HepG2 (cell line): Measurements from ENCODE around the gene ABCC2. TPM values are rescaled to one million over a fixed set of nuclear protein-coding genes. Genes with fewer than 3 reads are reported as not detected.

Experiments used
- ATAC-seq: fragments of 200-7000 bp; cut with Tn5 transposase; 3 replicates; pipeline ENCODE4 v1.9.1; 2020; ENCODE audit warnings: mild to moderate bottlenecking, moderate library complexity
- BruUV-seq: library from RNA; stranded (reverse); fragments of 400-500 nt; replicated peaks from 2 replicates; lab custom pipeline; 2021; lab: Mats Ljungman, UMichigan
- CTCF ChIA-PET: fragments of 300-600 bp; formaldehyde crosslinking; extraction: SDS; loops from one replicate; lab custom pipeline; 2021; ENCODE audit warnings: low total read pairs, inconsistent platforms, low intra/inter-chr PET ratio; lab: Yijun Ruan, JAX
- POLR2A ChIA-PET: fragments of 350-600 bp; sonication (Branson Sonifier 250); formaldehyde crosslinking; loops from one replicate; lab custom pipeline; 2020; ENCODE audit warnings: antibody characterized with exemption, inconsistent platforms; lab: Yijun Ruan, JAX
- DNase-seq: peaks from one replicate; pipeline ENCODE4 v3.0.0-alpha.2; 2015; ENCODE audit warnings: low spot score
- FAIRE-seq: peaks from 3 replicates; lab custom pipeline; 2011; peaks lifted over from hg19 to GRCh38; lab: Jason Lieb, UNC
- H2AFZ ChIP-seq: one replicate; pipeline ENCODE4 v1.6.1; 2011; ENCODE audit warnings: low read length, inconsistent platforms
- H3K27ac ChIP-seq: fragments of 300-600 bp; 3 replicates; pipeline ENCODE4 v1.8.0; 2011; ENCODE audit warnings: mixed run types, mild to moderate bottlenecking, mixed read lengths, low read length, inconsistent platforms; ENCODE audit not compliant: insufficient read depth; ENCODE audit errors: extremely low read length
- H3K27me3 ChIP-seq, 2 experiments: fragments of 200-600 bp in 1 of 2; 2 replicates in 1 of 2; 3 replicates in 1 of 2; pipeline versions ENCODE4 v1.6.0 to v1.8.0; 2011; ENCODE audit warnings: low read length in 2 of 2, mild to moderate bottlenecking in 2 of 2, moderate library complexity in 2 of 2, inconsistent platforms in 1 of 2; ENCODE audit not compliant: insufficient read depth in 2 of 2, control insufficient read depth in 1 of 2
- H3K36me3 ChIP-seq, 2 experiments: fragments of 200-600 bp in 1 of 2; replicated peaks in 1 of 2; 2 replicates in 1 of 2; 3 replicates in 1 of 2; pipeline versions ENCODE4 v1.5.1 to v1.8.0; 2011; ENCODE audit warnings: low read length in 2 of 2, inconsistent platforms in 1 of 2; ENCODE audit not compliant: insufficient read depth in 2 of 2, control insufficient read depth in 1 of 2
- H3K4me1 ChIP-seq: 2 replicates; pipeline ENCODE4 v1.5.1; 2012; ENCODE audit warnings: low read length, inconsistent platforms; ENCODE audit not compliant: insufficient read depth
- H3K4me2 ChIP-seq: 2 replicates; pipeline ENCODE4 v1.6.0; 2011; ENCODE audit warnings: low read depth, low read length, inconsistent platforms
- H3K4me3 ChIP-seq, 3 experiments: fragments of 200-600 bp in 1 of 3; sonication (generic), shearing (Covaris generic) in 1 of 3; replicated peaks in 1 of 3; 2 replicates each; pipeline ENCODE4 v1.5.1; 2011 to 2016; ENCODE audit warnings: low read length in 3 of 3, inconsistent platforms in 2 of 3, low read depth in 2 of 3, mild to moderate bottlenecking in 2 of 3, control low read depth in 1 of 3, mixed read lengths in 1 of 3; ENCODE audit not compliant: insufficient read depth in 1 of 3
- H3K79me2 ChIP-seq: one replicate; pipeline ENCODE4 v1.6.1; 2011; ENCODE audit warnings: low read length, inconsistent platforms; ENCODE audit not compliant: insufficient read depth
- H3K9ac ChIP-seq: 2 replicates; pipeline ENCODE4 v1.6.0; 2011; ENCODE audit warnings: mild to moderate bottlenecking, low read depth, low read length, inconsistent platforms; ENCODE audit not compliant: insufficient read depth
- H3K9me3 ChIP-seq: 2 replicates; pipeline ENCODE4 v1.5.1; 2012; ENCODE audit warnings: mild to moderate bottlenecking, low read length
- H4K20me1 ChIP-seq: 2 replicates; pipeline ENCODE4 v1.6.0; 2011; ENCODE audit warnings: inconsistent platforms, mild to moderate bottlenecking, low read length, moderate library complexity; ENCODE audit not compliant: insufficient read depth
- BRCA1 ChIP-seq: sonication (generic); formaldehyde crosslinking; IDR thresholded peaks from 2 replicates; pipeline ENCODE4 v1.4.0; 2020; ENCODE audit warnings: missing genetic modification reagents
- CEBPB ChIP-seq: IDR thresholded peaks from 2 replicates; pipeline ENCODE4 v1.6.1; 2011; ENCODE audit warnings: low read depth, low read length, improper control_type of control experiment, borderline replicate concordance
- DMAP1 ChIP-seq: IDR thresholded peaks from 2 replicates; pipeline ENCODE4 v1.6.1; 2016
- DNMT3B ChIP-seq: conservative IDR thresholded peaks from 2 replicates; pipeline ENCODE4 v1.6.1; 2016; ENCODE audit warnings: missing biosample characterization, control low read depth
- IRX3 ChIP-seq: sonication (generic); formaldehyde crosslinking; IDR thresholded peaks from 2 replicates; pipeline ENCODE4 v1.8.1; 2023; ENCODE audit warnings: mild to moderate bottlenecking, low read depth, missing genetic modification reagents, borderline replicate concordance
- KDM3A ChIP-seq: IDR thresholded peaks from 2 replicates; pipeline ENCODE4 v1.6.1; 2018; ENCODE audit warnings: low read depth, missing compliant biosample characterization
- REXO4 ChIP-seq: sonication (generic); formaldehyde crosslinking; IDR thresholded peaks from 2 replicates; pipeline ENCODE4 v1.8.0; 2022; ENCODE audit warnings: missing genetic modification reagents, mild to moderate bottlenecking, borderline replicate concordance
- SKIL ChIP-seq: sonication (generic); formaldehyde crosslinking; IDR thresholded peaks from 2 replicates; pipeline ENCODE4 v1.8.0; 2022; ENCODE audit warnings: missing genetic modification reagents, mild to moderate bottlenecking, moderate library complexity, borderline replicate concordance
- SP140L ChIP-seq: sonication (generic); formaldehyde crosslinking; IDR thresholded peaks from 2 replicates; pipeline ENCODE4 v1.4.0; 2020; ENCODE audit warnings: missing genetic modification reagents, borderline replicate concordance
- TFAP4 ChIP-seq: sonication (generic); IDR thresholded peaks from 2 replicates; pipeline ENCODE4 v1.6.1; 2016; ENCODE audit warnings: low read depth, borderline replicate concordance
- ZBTB21 ChIP-seq: sonication (generic); formaldehyde crosslinking; IDR thresholded peaks from 2 replicates; pipeline ENCODE4 v1.4.0; 2020; ENCODE audit warnings: missing genetic modification reagents
- ZNF451 ChIP-seq: sonication (generic); formaldehyde crosslinking; IDR thresholded peaks from 2 replicates; pipeline ENCODE4 v1.5.0; 2020; ENCODE audit warnings: mild to moderate bottlenecking, missing genetic modification reagents
- ZNF629 ChIP-seq: sonication (generic); formaldehyde crosslinking; conservative IDR thresholded peaks from 2 replicates; pipeline ENCODE4 v1.5.0; 2020; ENCODE audit warnings: missing genetic modification reagents
- ZSCAN22 ChIP-seq: sonication (generic); formaldehyde crosslinking; IDR thresholded peaks from 2 replicates; pipeline ENCODE4 v1.4.0; 2020; ENCODE audit warnings: mild to moderate bottlenecking, missing genetic modification reagents
- WGBS: methylation state at CpG from one replicate; pipeline ENCODE4 v1.1.6; 2017; ENCODE audit warnings: low lambda C conversion rate; 5-methylcytosine and 5-hydroxymethylcytosine counted together
- in situ Hi-C: cut with HindIII; loops from 2 replicates; pipeline ENCODE4 v1.10.0; 2017; ENCODE audit warnings: low pct_unique_long_range_greater_than_20kb; ENCODE audit not compliant: extremely low pct_ligation_motif_present
- intact Hi-C: fragments of 100-400 bp; cut with micrococcal nuclease; formaldehyde crosslinking; loops from one replicate; pipeline ENCODE4 v1.10.0; 2022; ENCODE audit not compliant: unreplicated experiment
- polyA plus RNA-seq, 8 experiments: library from polyadenylated mRNA; depleted of rRNA in 3 of 8; stranded (reverse) in 7 of 8; unstranded in 1 of 8; fragments of >200 nt; fragmentation: Illumina TruSeq in 4 of 8; extraction: Trizol in 4 of 8; gene quantifications; 2 replicates each; pipeline versions ENCODE4 v1.2.1 to v1.2.3, GENCODE V29; 2011 to 2016; ENCODE audit warnings: low read depth in 4 of 8, missing spikeins in 1 of 8, mixed read lengths in 1 of 8; ENCODE audit not compliant: insufficient read depth in 1 of 8
- total RNA-seq, 5 experiments: library from RNA; depleted of rRNA; stranded (reverse); fragments of >200 nt; fragmentation: Illumina TruSeq; extraction: Trizol; gene quantifications; 2 replicates each; pipeline ENCODE4 v1.2.3, GENCODE V29; 2016; ENCODE audit warnings: low read depth in 1 of 5

Gene ABCC2
- total and polyA plus RNA-seq, 2 of the 13 experiments (the other 11 are each of a cell fraction or from before 2014, with no cell fraction given), result 181 to 497 TPM

DNA sequence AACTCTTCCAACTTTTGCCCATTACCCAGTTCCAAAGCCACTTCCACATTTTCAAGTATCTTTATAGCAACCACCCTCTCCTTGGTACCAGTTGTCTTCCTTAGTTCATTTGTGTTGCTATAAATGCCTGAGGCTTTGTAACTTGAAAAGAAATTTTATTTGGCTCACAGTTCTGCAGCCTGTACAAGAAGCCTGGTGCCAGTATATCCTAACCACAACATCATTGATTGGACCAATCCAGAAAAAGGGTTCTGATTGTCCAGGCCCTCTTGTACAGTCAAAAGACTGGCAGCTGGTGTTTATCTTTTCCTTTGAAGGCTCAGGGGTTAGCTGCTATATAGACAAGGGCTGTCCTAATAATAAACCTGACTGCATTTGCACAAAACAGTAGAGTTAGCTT, 21.1 kb upstream of the ABCC2 start:
- H3K9ac ChIP-seq, result no peak overlapping the region
- FAIRE-seq (no peak), DNase-seq (no peak), ATAC-seq (peak; percentile 56)
- H3K36me3 ChIP-seq, result peaks cover 7 to 10% of the 10 kb centered on the region in 2 experiments; a peak in 2 of 5 replicates
- in situ Hi-C loops (no loop called here), intact Hi-C loops (no loop called here)
- H3K27me3 ChIP-seq, result no peaks in the 10 kb centered on the region
- no TSS peak for BruUV-seq
- peak overlapping the region; percentile 29 for H3K27ac ChIP-seq
- H3K4me3 ChIP-seq, result no peak overlapping the region
- H3K79me2 ChIP-seq, result no peaks in the 10 kb centered on the region
- H3K4me1 ChIP-seq, result peaks cover 30% of the 10 kb centered on the region
- POLR2A ChIA-PET, result no interaction called here
- H3K9me3 ChIP-seq, result no peaks in the 10 kb centered on the region
- H4K20me1 ChIP-seq, result no peaks in the 10 kb centered on the region
- TF ChIP-seq SP140L (no peak), ZSCAN22 (CRISPR knock-in tag) (0 out of 2 replicates have a peak, but pooled peaks have one; percentile 26), BRCA1 (CRISPR knock-in tag) (no peak)
- no peak overlapping the region for H2AFZ ChIP-seq
- no peak overlapping the region for H3K4me2 ChIP-seq
- CTCF ChIA-PET, result no interaction called here

GRCh38 chr10:99765672-99766301, 16.7 kb upstream of the ABCC2 start:
- POLR2A ChIA-PET, result interaction anchor here (0.7 to 1.0 kb wide), 2 partner anchors 11 to 175 kb away, joined by 3 to 6 read pairs; no protein-coding TSS in a partner anchor
- Histone ChIP-seq H3K4me3 (no peak overlapping the region), H3K9ac (no peak overlapping the region), H3K9me3 (no peaks in the 10 kb centered on the region), H2AFZ (no peak overlapping the region), H3K27me3 (no peaks in the 10 kb centered on the region), H3K36me3 (no peaks in the 10 kb centered on the region), H3K4me1 (peaks cover 34% of the 10 kb centered on the region), H3K79me2 (no peaks in the 10 kb centered on the region), H3K27ac (no peak overlapping the region), H4K20me1 (no peaks in the 10 kb centered on the region), H3K4me2 (no peak overlapping the region)
- TF ChIP-seq ZNF629 (no peak), REXO4 (no peak), ZNF451 (CRISPR knock-in tag) (no peak), KDM3A (CRISPR knock-in tag) (no peak), CEBPB (no peak), DNMT3B (CRISPR knock-in tag) (no peak), TFAP4 (no peak), SKIL (no peak), IRX3 (no peak), DMAP1 (no peak), ZBTB21 (CRISPR knock-in tag) (no peak)
- no peak for ATAC-seq
- WGBS, result over 99% methylated on average over 4 of the region's 4 CpGs
- no TSS peak for BruUV-seq
- CTCF ChIA-PET, result no interaction called here
- no peak for DNase-seq
- intact Hi-C loops, result no loop called here
- no peak for FAIRE-seq
- in situ Hi-C loops, result no loop called here
